Measurements from ENCODE around the gene CTNNA1.

The CTNNA1 gene

GRCh38 chr5:138875552-138875875 is 122.3 kb downstream of the CTNNA1 start:
- Histone ChIP-seq H3K27me3 (replicated peaks; ENCODE audit: control insufficient read depth, insufficient read depth, low read length) (no peaks in the 10 kb centered on the region), H3K36me3 (ENCODE audit: control insufficient read depth, insufficient read depth, low read length) (no peaks in the 10 kb centered on the region), H3K4me3 (replicated peaks; ENCODE audit: low read depth, low read length) (no peak overlapping the region)
- DNase-seq (ENCODE audit: extremely low read depth, insufficient read length) = no peak
- TF ChIP-seq, protein P1, sequence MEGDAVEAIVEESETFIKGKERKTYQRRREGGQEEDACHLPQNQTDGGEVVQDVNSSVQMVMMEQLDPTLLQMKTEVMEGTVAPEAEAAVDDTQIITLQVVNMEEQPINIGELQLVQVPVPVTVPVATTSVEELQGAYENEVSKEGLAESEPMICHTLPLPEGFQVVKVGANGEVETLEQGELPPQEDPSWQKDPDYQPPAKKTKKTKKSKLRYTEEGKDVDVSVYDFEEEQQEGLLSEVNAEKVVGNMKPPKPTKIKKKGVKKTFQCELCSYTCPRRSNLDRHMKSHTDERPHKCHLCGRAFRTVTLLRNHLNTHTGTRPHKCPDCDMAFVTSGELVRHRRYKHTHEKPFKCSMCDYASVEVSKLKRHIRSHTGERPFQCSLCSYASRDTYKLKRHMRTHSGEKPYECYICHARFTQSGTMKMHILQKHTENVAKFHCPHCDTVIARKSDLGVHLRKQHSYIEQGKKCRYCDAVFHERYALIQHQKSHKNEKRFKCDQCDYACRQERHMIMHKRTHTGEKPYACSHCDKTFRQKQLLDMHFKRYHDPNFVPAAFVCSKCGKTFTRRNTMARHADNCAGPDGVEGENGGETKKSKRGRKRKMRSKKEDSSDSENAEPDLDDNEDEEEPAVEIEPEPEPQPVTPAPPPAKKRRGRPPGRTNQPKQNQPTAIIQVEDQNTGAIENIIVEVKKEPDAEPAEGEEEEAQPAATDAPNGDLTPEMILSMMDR (IDR thresholded peaks at IDR 0.05; ENCODE audit: insufficient read depth, low read length, poor library complexity, severe bottlenecking) = no peak

- Histone ChIP-seq H3K4me3 (replicated peaks; ENCODE audit: low read depth, low read length) (no peak overlapping the region), H3K36me3 (ENCODE audit: control insufficient read depth, insufficient read depth, low read length) (no peaks in the 10 kb centered on the region), H3K27me3 (replicated peaks; ENCODE audit: control insufficient read depth, insufficient read depth, low read length) (no peaks in the 10 kb centered on the region)
- no peak for DNase-seq (ENCODE audit: extremely low read depth, insufficient read length)
- TF ChIP-seq, protein P1 (IDR thresholded peaks at IDR 0.05; ENCODE audit: insufficient read depth, low read length, poor library complexity, severe bottlenecking) = no peak
Observed at GRCh38 chr5:138875946-138876345, 122.7 kb downstream of the CTNNA1 start.

DNA sequence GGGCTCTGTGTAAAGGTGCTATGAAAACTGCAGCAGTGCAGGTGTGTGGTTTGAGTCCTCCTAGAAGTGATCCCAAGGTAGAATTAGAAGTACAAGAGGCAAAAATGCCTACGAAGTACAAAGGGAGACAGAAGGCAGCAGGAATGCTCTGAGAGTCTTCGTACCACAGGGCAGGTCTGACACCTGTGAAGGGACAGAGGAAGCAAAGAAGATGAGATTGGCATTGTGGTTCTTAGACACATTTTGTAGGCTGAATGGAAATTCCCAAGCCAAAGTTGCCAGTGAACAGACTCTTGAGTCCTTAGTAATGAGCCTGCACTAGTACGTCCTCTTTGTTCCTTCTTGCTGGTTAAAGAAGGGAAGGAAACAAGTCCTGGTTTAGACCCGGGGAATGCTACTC is 123.6 kb downstream of the CTNNA1 start:
- no peaks in the 10 kb centered on the region for H3K36me3 ChIP-seq (ENCODE audit: control insufficient read depth, insufficient read depth, low read length)
- no peaks in the 10 kb centered on the region for H3K27me3 ChIP-seq (replicated peaks; ENCODE audit: control insufficient read depth, insufficient read depth, low read length)
- TF ChIP-seq, protein P1 (IDR thresholded peaks at IDR 0.05; ENCODE audit: insufficient read depth, low read length, poor library complexity, severe bottlenecking) = no peak
- no peak overlapping the region for H3K4me3 ChIP-seq (replicated peaks; ENCODE audit: low read depth, low read length)
- DNase-seq (ENCODE audit: extremely low read depth, insufficient read length) = no peak

- TF ChIP-seq, protein P1 (IDR thresholded peaks at IDR 0.05; ENCODE audit: insufficient read depth, low read length, poor library complexity, severe bottlenecking) = no peak
- no peaks in the 10 kb centered on the region for H3K27me3 ChIP-seq (replicated peaks; ENCODE audit: control insufficient read depth, insufficient read depth, low read length)
- H3K4me3 ChIP-seq (replicated peaks; ENCODE audit: low read depth, low read length) = no peak overlapping the region
- DNase-seq (ENCODE audit: extremely low read depth, insufficient read length) = no peak
- H3K36me3 ChIP-seq (ENCODE audit: control insufficient read depth, insufficient read depth, low read length) = no peaks in the 10 kb centered on the region
Observed at GRCh38 chr5:138878437-138879235, 125.4 kb downstream of the CTNNA1 start.

GRCh38 chr5:138883211-138883610 is 130.0 kb downstream of the CTNNA1 start:
- DNase-seq (ENCODE audit: extremely low read depth, insufficient read length) = no peak
- Histone ChIP-seq H3K4me3 (replicated peaks; ENCODE audit: low read depth, low read length) (no peak overlapping the region), H3K27me3 (replicated peaks; ENCODE audit: control insufficient read depth, insufficient read depth, low read length) (no peaks in the 10 kb centered on the region), H3K36me3 (ENCODE audit: control insufficient read depth, insufficient read depth, low read length) (no peaks in the 10 kb centered on the region)
- TF ChIP-seq, protein P1 (IDR thresholded peaks at IDR 0.05; ENCODE audit: insufficient read depth, low read length, poor library complexity, severe bottlenecking) = no peak

Measured in GM06990 (cell line).